CD4-positive, CD25-positive, alpha-beta regulatory T cell (primary cell): Measurements from ENCODE around the gene ZFP91. TPM values are rescaled to one million over a fixed set of nuclear protein-coding genes. Genes with fewer than 3 reads are reported as not detected.

Experiments used
- ATAC-seq, 2 donors: fragments of 150-1000 bp; cut with Tn5 transposase; one replicate each; pipeline ENCODE4 v1.10.0; 2021; ENCODE audit warnings: low read depth in 2 of 2, moderate number of reproducible peaks in 2 of 2, moderate library complexity in 1 of 2
- DNase-seq, 3 donors: peaks; one replicate each; pipeline versions ENCODE4 v3.0.0 to v3.0.0-alpha.2; 2012 to 2022; ENCODE audit warnings: mixed read lengths in 1 of 3
- H3K27ac ChIP-seq: one replicate; pipeline ENCODE4 v1.7.0; 2013; ENCODE audit warnings: mild to moderate bottlenecking, low read length; ENCODE audit not compliant: insufficient read depth, poor library complexity, severe bottlenecking
- H3K27me3 ChIP-seq: one replicate; pipeline ENCODE4 v1.7.0; 2013; ENCODE audit warnings: low read length; ENCODE audit not compliant: control insufficient read depth, insufficient read depth
- H3K36me3 ChIP-seq: one replicate; pipeline ENCODE4 v1.7.0; 2013; ENCODE audit warnings: mild to moderate bottlenecking, low read length, moderate library complexity; ENCODE audit not compliant: control insufficient read depth, insufficient read depth
- H3K4me1 ChIP-seq: 2 replicates; pipeline ENCODE4 v1.7.0; 2013; ENCODE audit warnings: mild to moderate bottlenecking, low read length; ENCODE audit not compliant: insufficient read depth, control insufficient read depth, poor library complexity, severe bottlenecking
- H3K4me3 ChIP-seq: one replicate; pipeline ENCODE4 v1.7.0; 2013; ENCODE audit warnings: low read depth, mild to moderate bottlenecking, low read length, moderate library complexity
- H3K9me3 ChIP-seq, 2 experiments: 1 replicate in 1 of 2; 2 replicates in 1 of 2; pipeline ENCODE4 v1.7.0; 2013; ENCODE audit warnings: low read length in 2 of 2, mild to moderate bottlenecking in 1 of 2, moderate library complexity in 1 of 2; ENCODE audit not compliant: control insufficient read depth in 2 of 2
- H3K27ac Mint-ChIP-seq, 3 donors: one replicate each; pipeline ENCODE4 v1.8.0; 2020 to 2022; ENCODE audit warnings: mild to moderate bottlenecking in 3 of 3, mixed read lengths in 3 of 3, moderate library complexity in 2 of 3
- H3K27me3 Mint-ChIP-seq: one replicate; pipeline ENCODE4 v1.8.0; 2022; ENCODE audit warnings: mild to moderate bottlenecking, mixed read lengths
- H3K36me3 Mint-ChIP-seq: one replicate; pipeline ENCODE4 v1.8.0; 2020; ENCODE audit warnings: mixed read lengths
- H3K4me1 Mint-ChIP-seq, 4 donors: one replicate each; pipeline ENCODE4 v1.8.0; 2020 to 2022; ENCODE audit warnings: mixed read lengths in 4 of 4, mild to moderate bottlenecking in 1 of 4
- H3K4me3 Mint-ChIP-seq, 4 donors: one replicate each; pipeline ENCODE4 v1.8.0; 2020 to 2022; ENCODE audit warnings: mild to moderate bottlenecking in 4 of 4, mixed read lengths in 4 of 4, moderate library complexity in 3 of 4
- H3K9me3 Mint-ChIP-seq, 7 donors: one replicate each; pipeline ENCODE4 v1.8.0; 2020 to 2022; ENCODE audit warnings: mixed read lengths in 7 of 7, mild to moderate bottlenecking in 3 of 7, moderate library complexity in 2 of 7
- polyA plus RNA-seq, 4 donors: library from polyadenylated mRNA; unstranded; fragments of 300-500 nt; fragmentation: Illumina TruSeq; gene quantifications; one replicate each; pipeline ENCODE4 v1.2.3, GENCODE V29; 2021
- total RNA-seq: library from RNA; stranded (reverse); gene quantifications from one replicate; pipeline ENCODE4 v1.2.3, GENCODE V29; 2022

Gene ZFP91
- total and polyA plus RNA-seq, 5 donors from 2014 or later, result 5.0 to 46.5 (median 7.5) TPM

- H3K36me3 Mint-ChIP-seq, result no peaks in the 10 kb centered on the region
- no peak overlapping the region for H3K27ac ChIP-seq
- DNase-seq (peak; percentile 51 to 75 (median 68)), ATAC-seq (peak; percentile 88 to 94)
- no peaks in the 10 kb centered on the region for H3K27me3 ChIP-seq
- peaks cover 0 to 6% (median 0%) of the 10 kb centered on the region in 7 donors for H3K9me3 Mint-ChIP-seq
- H3K4me3 Mint-ChIP-seq, result no peak overlapping the region
- H3K9me3 ChIP-seq, result no peaks in the 10 kb centered on the region
- H3K4me3 ChIP-seq, result no peak overlapping the region
- peak overlapping the region in 1 of 3 donors; percentile 63 for H3K27ac Mint-ChIP-seq
- no peaks in the 10 kb centered on the region for H3K36me3 ChIP-seq
- H3K27me3 Mint-ChIP-seq, result no peaks in the 10 kb centered on the region
- H3K4me1 ChIP-seq, result no peaks in the 10 kb centered on the region
- H3K4me1 Mint-ChIP-seq, result peaks cover 0 to 9% (median 4%) of the 10 kb centered on the region in 4 donors
Measured at GRCh38 chr11:58654079-58654907, 75.4 kb downstream of the ZFP91 start.

GRCh38 chr11:58654908-58655296, 76.0 kb downstream of the ZFP91 start:
- Mint-ChIP-seq H3K27me3 (no peaks in the 10 kb centered on the region), H3K9me3 (peaks cover 0 to 4% (median 0%) of the 10 kb centered on the region in 7 donors), H3K27ac (no peak overlapping the region), H3K4me3 (no peak overlapping the region), H3K4me1 (peaks cover 0 to 9% (median 4%) of the 10 kb centered on the region in 4 donors), H3K36me3 (no peaks in the 10 kb centered on the region)
- DNase-seq (no peak), ATAC-seq (no peak)
- Histone ChIP-seq H3K27ac (no peak overlapping the region), H3K4me1 (no peaks in the 10 kb centered on the region), H3K4me3 (no peak overlapping the region), H3K27me3 (no peaks in the 10 kb centered on the region), H3K36me3 (no peaks in the 10 kb centered on the region), H3K9me3 (no peaks in the 10 kb centered on the region)

DNA sequence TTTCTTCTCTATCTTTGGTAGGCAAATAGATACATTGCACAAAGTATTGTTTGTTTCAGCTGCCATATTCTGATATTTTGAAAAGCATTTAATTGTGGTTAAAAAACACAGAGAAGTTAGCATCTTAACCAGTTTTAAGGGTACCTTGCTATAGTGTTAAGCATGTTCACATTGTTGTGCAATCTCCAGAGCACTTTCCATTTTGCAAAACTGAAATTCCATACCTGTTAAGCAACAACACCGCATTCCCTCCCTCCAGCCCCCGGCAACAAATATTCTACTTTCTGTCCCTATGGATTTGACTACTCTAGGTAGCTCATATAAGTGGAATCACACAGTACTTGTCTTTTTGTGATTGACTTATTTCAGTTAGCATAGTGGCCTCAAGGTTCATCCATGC, 77.5 kb downstream of the ZFP91 start:
- Histone ChIP-seq H3K27ac (no peak overlapping the region), H3K4me3 (no peak overlapping the region), H3K9me3 (no peaks in the 10 kb centered on the region), H3K27me3 (no peaks in the 10 kb centered on the region), H3K36me3 (no peaks in the 10 kb centered on the region), H3K4me1 (no peaks in the 10 kb centered on the region)
- H3K4me3 Mint-ChIP-seq, result no peak overlapping the region
- H3K27me3 Mint-ChIP-seq, result no peaks in the 10 kb centered on the region
- H3K27ac Mint-ChIP-seq, result no peak overlapping the region
- no peaks in the 10 kb centered on the region for H3K36me3 Mint-ChIP-seq
- H3K9me3 Mint-ChIP-seq, result peaks cover 0 to 4% (median 0%) of the 10 kb centered on the region in 7 donors
- ATAC-seq (no peak), DNase-seq (no peak)
- H3K4me1 Mint-ChIP-seq, result peaks cover 0 to 9% (median 4%) of the 10 kb centered on the region in 4 donors

DNA sequence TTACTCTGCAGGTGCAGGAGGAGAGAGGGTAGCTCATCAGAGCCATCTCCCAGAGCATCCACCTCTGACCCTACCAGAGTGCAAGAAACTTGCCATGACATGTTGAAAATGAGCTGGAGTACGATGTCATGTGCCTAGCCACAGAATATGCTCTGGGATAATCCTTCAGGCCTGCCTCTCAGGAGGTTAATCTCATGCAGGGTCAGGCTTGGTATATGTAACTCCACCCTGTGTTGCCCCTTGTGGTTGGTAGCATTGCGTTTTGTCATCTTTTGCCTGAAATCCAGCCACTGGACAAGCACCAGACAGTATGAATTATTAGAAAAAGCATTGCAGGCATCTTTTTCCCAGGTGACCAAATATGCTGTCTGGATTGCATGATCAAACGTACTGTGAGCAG, 79.8 kb downstream of the ZFP91 start:
- H3K4me1 ChIP-seq, result no peaks in the 10 kb centered on the region
- Mint-ChIP-seq H3K4me1 (peaks cover 0 to 9% (median 4%) of the 10 kb centered on the region in 4 donors), H3K27me3 (peaks cover 4% of the 10 kb centered on the region), H3K9me3 (no peaks in the 10 kb centered on the region), H3K36me3 (no peaks in the 10 kb centered on the region), H3K4me3 (no peak overlapping the region), H3K27ac (no peak overlapping the region)
- ATAC-seq, result no peak
- H3K27me3 ChIP-seq, result no peaks in the 10 kb centered on the region
- H3K27ac ChIP-seq, result no peak overlapping the region
- H3K9me3 ChIP-seq, result no peaks in the 10 kb centered on the region
- no peak overlapping the region for H3K4me3 ChIP-seq
- H3K36me3 ChIP-seq, result no peaks in the 10 kb centered on the region
- no peak for DNase-seq

DNA sequence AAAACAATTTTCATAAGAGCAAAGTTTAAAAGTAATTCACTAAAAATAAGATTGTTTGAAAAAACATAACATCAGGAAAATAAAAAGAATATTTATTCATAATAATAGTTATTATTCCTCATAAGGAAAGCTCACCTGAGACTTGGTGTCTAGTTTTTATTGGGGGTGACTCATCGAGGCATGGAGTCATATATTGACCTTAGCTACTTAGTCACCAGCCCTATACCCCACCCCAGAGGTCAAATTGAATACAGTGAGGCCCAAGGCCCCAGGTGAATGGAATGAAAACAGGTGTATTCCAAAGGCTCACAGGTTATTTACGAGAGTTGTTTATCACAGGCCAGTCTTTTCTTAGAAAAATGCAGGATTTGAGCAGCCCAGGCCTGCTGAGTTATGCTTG, 80.5 kb downstream of the ZFP91 start:
- peaks cover 0 to 2% (median 0%) of the 10 kb centered on the region in 4 donors for H3K4me1 Mint-ChIP-seq
- Histone ChIP-seq H3K4me3 (no peak overlapping the region), H3K4me1 (no peaks in the 10 kb centered on the region), H3K9me3 (no peaks in the 10 kb centered on the region), H3K27ac (no peak overlapping the region), H3K36me3 (no peaks in the 10 kb centered on the region), H3K27me3 (no peaks in the 10 kb centered on the region)
- H3K27me3 Mint-ChIP-seq, result peaks cover 4% of the 10 kb centered on the region
- DNase-seq (no peak), ATAC-seq (no peak)
- H3K27ac Mint-ChIP-seq, result no peak overlapping the region
- H3K4me3 Mint-ChIP-seq, result no peak overlapping the region
- no peaks in the 10 kb centered on the region for H3K36me3 Mint-ChIP-seq
- no peaks in the 10 kb centered on the region for H3K9me3 Mint-ChIP-seq

- no peaks in the 10 kb centered on the region for H3K36me3 ChIP-seq
- Mint-ChIP-seq H3K9me3 (no peaks in the 10 kb centered on the region), H3K4me3 (no peak overlapping the region), H3K4me1 (no peaks in the 10 kb centered on the region), H3K27ac (no peak overlapping the region), H3K36me3 (no peaks in the 10 kb centered on the region), H3K27me3 (peaks cover 4% of the 10 kb centered on the region)
- ATAC-seq (no peak), DNase-seq (no peak)
- H3K9me3 ChIP-seq, result no peaks in the 10 kb centered on the region
- no peak overlapping the region for H3K27ac ChIP-seq
- H3K4me3 ChIP-seq, result no peak overlapping the region
- no peaks in the 10 kb centered on the region for H3K27me3 ChIP-seq
- no peaks in the 10 kb centered on the region for H3K4me1 ChIP-seq
Measured at GRCh38 chr11:58659910-58660570, 81.2 kb downstream of the ZFP91 start.
